GM21515 (cell line): ENCODE results near the gene XPOT.
"Not testable (repeated sequence)": the region's sequence is repeated elsewhere in the genome, so short reads cannot be mapped to it uniquely, and the experiment has no call there.

Experiments
- ATAC-seq: cut with Tn5 transposase; IDR thresholded peaks from one replicate; pipeline ENCODE4 v1.9.1; 2021; ENCODE audit not compliant: unreplicated experiment

Gene XPOT

GRCh38 chr12:64403707-64404469 is at the start of gene XPOT:
Gene XPOT, plus strand, starts transcription at chr12:64404392. Its CDS starts 5,644 bp downstream, at chr12:64410036.
- ATAC-seq: peak; percentile 95

- not testable (repeated sequence) for ATAC-seq
These were observed 48.0 kb upstream of the XPOT start for GRCh38 chr12:64356209-64356608.

- not testable (repeated sequence) for ATAC-seq
These were observed 43.0 kb upstream of the XPOT start for GRCh38 chr12:64361173-64361572.

GRCh38 chr12:64362721-64363305 is 41.4 kb upstream of the XPOT start:
- no peak for ATAC-seq

GRCh38 chr12:64383675-64384074 is 20.5 kb upstream of the XPOT start:
- no peak for ATAC-seq

GRCh38 chr12:64385019-64385418 is 19.2 kb upstream of the XPOT start:
- ATAC-seq: no peak

- no peak for ATAC-seq
These were observed 18.7 kb upstream of the XPOT start for GRCh38 chr12:64385468-64385867.

- ATAC-seq: no peak
These were observed 16.9 kb upstream of the XPOT start for GRCh38 chr12:64387197-64387816.

GRCh38 chr12:64389154-64389553 is 15.0 kb upstream of the XPOT start:
- ATAC-seq: no peak

GRCh38 chr12:64390275-64390851 is 13.8 kb upstream of the XPOT start, which contains the start of gene C12orf56:
Gene C12orf56, minus strand, starts transcription at chr12:64390758. Its CDS starts 193 bp downstream, at chr12:64390565.
- no peak for ATAC-seq

GRCh38 chr12:64392221-64392620 is 12.0 kb upstream of the XPOT start:
- ATAC-seq: no peak

- ATAC-seq: no peak
These were observed 8.5 kb upstream of the XPOT start for GRCh38 chr12:64395739-64396138.

GRCh38 chr12:64400041-64400440 is 4.2 kb upstream of the XPOT start:
- no peak for ATAC-seq

- ATAC-seq: no peak
These were observed 2.0 kb upstream of the XPOT start for GRCh38 chr12:64402181-64402580.

- peak; percentile 37 for ATAC-seq
These were observed 471 bp downstream of the XPOT start for GRCh38 chr12:64404470-64405256.

GRCh38 chr12:64407342-64408223 is 3.4 kb downstream of the XPOT start:
- ATAC-seq: no peak

GRCh38 chr12:64411427-64411826 is 7.2 kb downstream of the XPOT start:
- no peak for ATAC-seq

- no peak for ATAC-seq
These were observed 8.3 kb downstream of the XPOT start for GRCh38 chr12:64412459-64412858.

GRCh38 chr12:64413884-64414283 is 9.7 kb downstream of the XPOT start:
- ATAC-seq: no peak

- ATAC-seq: no peak
These were observed 14.0 kb downstream of the XPOT start for GRCh38 chr12:64418209-64418608.
